Measurements from ENCODE around the gene SERHL2. TPM values are rescaled to one million over a fixed set of nuclear protein-coding genes. Genes with fewer than 3 reads are reported as not detected.

Gene SERHL2
- polyA plus RNA-seq, 1 of the 3 experiments (the other 2 are of a cell fraction) = 3.1 TPM

- ChIA-PET CTCF (interaction anchor here (0.6 to 1.4 kb wide), 2 partner anchors 28 to 39 kb away, joined by 3 to 4 read pairs; no protein-coding TSS in a partner anchor), POLR2A (no interaction called here)
- TF ChIP-seq FOSL2 (IDR thresholded peaks at IDR 0.05; ENCODE audit: borderline replicate concordance, low read depth) = no peak
- TF ChIP-seq USF1 (IDR thresholded peaks at IDR 0.05; ENCODE audit: borderline replicate concordance, low read depth) = no peak
- TF ChIP-seq FOXJ3 (CRISPR knock-in tag; IDR thresholded peaks at IDR 0.05) = no peak
- no peak for TF ChIP-seq YY1 (IDR thresholded peaks at IDR 0.05; ENCODE audit: low read depth)
- TF ChIP-seq MAX (IDR thresholded peaks at IDR 0.05; ENCODE audit: low read depth) = no peak
- TF ChIP-seq ELF1 (IDR thresholded peaks at IDR 0.05) = no peak
- TF ChIP-seq CHD2 (IDR thresholded peaks at IDR 0.05; ENCODE audit: low read length, partially characterized antibody) = no peak
- no peak for TF ChIP-seq RFX5 (IDR thresholded peaks at IDR 0.05; ENCODE audit: low read length)
- no peak for TF ChIP-seq MXI1 (IDR thresholded peaks at IDR 0.05; ENCODE audit: low read depth, low read length)
- no peak for TF ChIP-seq RCOR1 (IDR thresholded peaks at IDR 0.05; ENCODE audit: low read length)
- TF ChIP-seq GABPA (IDR thresholded peaks at IDR 0.05; ENCODE audit: low read depth) = no peak
- no peak for TF ChIP-seq REST (IDR thresholded peaks at IDR 0.05; ENCODE audit: low read depth, low read length)
- TF ChIP-seq USF2 (IDR thresholded peaks at IDR 0.05; ENCODE audit: borderline replicate concordance, low read depth, low read length) = no peak
- TF ChIP-seq MEF2A (IDR thresholded peaks at IDR 0.05; ENCODE audit: borderline replicate concordance, low read depth) = no peak
- no peak for TF ChIP-seq FOXM1 (IDR thresholded peaks at IDR 0.05; ENCODE audit: low read depth)
- no peak for TF ChIP-seq SMC3 (IDR thresholded peaks at IDR 0.05; ENCODE audit: low read depth, low read length)
- no peak for TF ChIP-seq CTCF (IDR thresholded peaks at IDR 0.05)
- no peak for TF ChIP-seq GATA2 (CRISPR knock-in tag; IDR thresholded peaks at IDR 0.05)
- H3K9ac ChIP-seq = no peak overlapping the region
- H4K20me1 ChIP-seq (ENCODE audit: insufficient read depth) = no peaks in the 10 kb centered on the region
- no peak for DNase-seq
- peaks cover 2 to 20% of the 10 kb centered on the region in 2 experiments for H3K36me3 ChIP-seq (replicated peaks in 1 of 2; ENCODE audit: control insufficient read depth in 1 of 2, insufficient read depth in 2 of 2, low read length in 1 of 2)
- H3K27me3 ChIP-seq (ENCODE audit: insufficient read depth) = no peaks in the 10 kb centered on the region
- no peaks in the 10 kb centered on the region; a peak in 1 of 4 replicates for H3K4me1 ChIP-seq (ENCODE audit: control insufficient read depth in 1 of 2, insufficient read depth in 2 of 2, low read depth in 1 of 2, low read length in 1 of 2)
- 100% methylated on average over 2 of the region's 4 CpGs for WGBS (ENCODE audit: low lambda C conversion rate)
- no peak overlapping the region for H3K4me2 ChIP-seq
- no peak overlapping the region for H3K27ac ChIP-seq (ENCODE audit: low read depth in 2 of 2, low read length in 1 of 2)
- H3F3A ChIP-seq (replicated peaks; ENCODE audit: insufficient read depth) = no peaks in the 10 kb centered on the region
- no peak overlapping the region for H3K4me3 ChIP-seq (ENCODE audit: low read depth in 2 of 2, low read length in 1 of 2)
- no peaks in the 10 kb centered on the region for H3K79me2 ChIP-seq (ENCODE audit: insufficient read depth)
- no peak overlapping the region for H2AFZ ChIP-seq (ENCODE audit: low read depth)
- no peaks in the 10 kb centered on the region for H3K9me3 ChIP-seq
- no peaks in the 10 kb centered on the region for H3K9me2 ChIP-seq
Measured at GRCh38 chr22:42584364-42584940, 30.7 kb downstream of the SERHL2 start.
